Measurements from ENCODE around the gene KIAA1191. TPM values are rescaled to one million over a fixed set of nuclear protein-coding genes. Genes with fewer than 3 reads are reported as not detected.

The KIAA1191 gene
- total RNA-seq, 2 experiments from 2014 or later = 64.8 TPM

- no peak overlapping the region for H3K4me3 ChIP-seq (ENCODE audit: low read length)
- POLR2A ChIA-PET = no interaction called here
- Mint-ChIP-seq H3K36me3 (ENCODE audit: low read depth) (peaks cover 63% of the 10 kb centered on the region), H3K4me3 (no peak overlapping the region), H3K27me3 (no peaks in the 10 kb centered on the region), H3K4me1 (ENCODE audit: low read depth) (no peaks in the 10 kb centered on the region), H3K27ac (no peak overlapping the region), H3K9me3 (no peaks in the 10 kb centered on the region)
- intact Hi-C loops (cut with DNase I, micrococcal nuclease) = no loop called here
- no peaks in the 10 kb centered on the region for H3K9me3 ChIP-seq (ENCODE audit: control insufficient read depth in 1 of 2, insufficient read depth in 1 of 2, low read length in 2 of 2)
- no peak for ATAC-seq (ENCODE audit: poor library complexity)
- no peaks in the 10 kb centered on the region for H3K27me3 ChIP-seq (ENCODE audit: control insufficient read depth in 1 of 2, insufficient read depth in 2 of 2, low read length in 2 of 2)
- CTCF ChIA-PET = no interaction called here
- H3K4me1 ChIP-seq (ENCODE audit: insufficient read depth, low read length) = no peaks in the 10 kb centered on the region
- H3K36me3 ChIP-seq (ENCODE audit: insufficient read depth, low read length) = peaks cover 39% of the 10 kb centered on the region
- TF ChIP-seq CTCF (IDR thresholded peaks at IDR 0.05) = no peak
- no peak overlapping the region for H3K27ac ChIP-seq (ENCODE audit: low read depth in 1 of 2, low read length in 2 of 2)
- DNase-seq = no peak
These were observed 20.0 kb downstream of the KIAA1191 start for GRCh38 chr5:176341325-176342157.

- no peaks in the 10 kb centered on the region for H3K27me3 Mint-ChIP-seq
- no peak overlapping the region for H3K4me3 ChIP-seq (ENCODE audit: low read length)
- no peaks in the 10 kb centered on the region for H3K4me1 ChIP-seq (ENCODE audit: insufficient read depth, low read length)
- POLR2A ChIA-PET = interaction anchor here (1.0 kb wide), 1 partner anchor 23 kb away, joined by 4 read pairs; the partner anchor contains the start of gene KIAA1191
- no peak overlapping the region for H3K4me3 Mint-ChIP-seq
- no peaks in the 10 kb centered on the region for H3K4me1 Mint-ChIP-seq (ENCODE audit: low read depth)
- no peaks in the 10 kb centered on the region for H3K9me3 Mint-ChIP-seq
- intact Hi-C loops (cut with DNase I, micrococcal nuclease) = no loop called here
- CTCF ChIA-PET = no interaction called here
- no peak overlapping the region for H3K27ac Mint-ChIP-seq
- H3K36me3 ChIP-seq (ENCODE audit: insufficient read depth, low read length) = peaks cover 22% of the 10 kb centered on the region
- H3K36me3 Mint-ChIP-seq (ENCODE audit: low read depth) = peaks cover 58% of the 10 kb centered on the region
- peaks cover under 1 to 3% of the 10 kb centered on the region in 2 experiments for H3K9me3 ChIP-seq (ENCODE audit: control insufficient read depth in 1 of 2, insufficient read depth in 1 of 2, low read length in 2 of 2)
- H3K27me3 ChIP-seq (ENCODE audit: control insufficient read depth in 1 of 2, insufficient read depth in 2 of 2, low read length in 2 of 2) = no peaks in the 10 kb centered on the region
- no peak for TF ChIP-seq CTCF (IDR thresholded peaks at IDR 0.05)
- no peak for DNase-seq
- no peak for ATAC-seq (ENCODE audit: poor library complexity)
- no peak overlapping the region for H3K27ac ChIP-seq (ENCODE audit: low read depth in 1 of 2, low read length in 2 of 2)
These were observed 22.3 kb downstream of the KIAA1191 start for GRCh38 chr5:176339304-176339703.

- H3K27me3 ChIP-seq (ENCODE audit: control insufficient read depth in 1 of 2, insufficient read depth in 2 of 2, low read length in 2 of 2) = no peaks in the 10 kb centered on the region
- POLR2A ChIA-PET = no interaction called here
These were observed 23.7 kb downstream of the KIAA1191 start for GRCh38 chr5:176337913-176338312.

More at GRCh38 chr5:176337913-176338312, 23.7 kb downstream of the KIAA1191 start:
- no peak overlapping the region for H3K4me3 ChIP-seq (ENCODE audit: low read length)
- H3K27me3 Mint-ChIP-seq = no peaks in the 10 kb centered on the region
- ATAC-seq (ENCODE audit: poor library complexity) (no peak), DNase-seq (no peak)
- H3K36me3 ChIP-seq (ENCODE audit: insufficient read depth, low read length) = peaks cover 24% of the 10 kb centered on the region
- intact Hi-C loops (cut with DNase I, micrococcal nuclease) = no loop called here
- CTCF ChIA-PET = no interaction called here
- no peak for TF ChIP-seq CTCF (IDR thresholded peaks at IDR 0.05)
- H3K27ac ChIP-seq (ENCODE audit: low read depth in 1 of 2, low read length in 2 of 2) = no peak overlapping the region
- no peak overlapping the region for H3K4me3 Mint-ChIP-seq
- no peak overlapping the region for H3K27ac Mint-ChIP-seq
- H3K9me3 Mint-ChIP-seq = peaks cover 2% of the 10 kb centered on the region
- H3K4me1 Mint-ChIP-seq (ENCODE audit: low read depth) = no peaks in the 10 kb centered on the region
- peaks cover 64% of the 10 kb centered on the region for H3K36me3 Mint-ChIP-seq (ENCODE audit: low read depth)
- peaks cover 4 to 8% of the 10 kb centered on the region in 2 experiments for H3K9me3 ChIP-seq (ENCODE audit: control insufficient read depth in 1 of 2, insufficient read depth in 1 of 2, low read length in 2 of 2)
- no peaks in the 10 kb centered on the region for H3K4me1 ChIP-seq (ENCODE audit: insufficient read depth, low read length)

Data from CD4-positive, alpha-beta T cell (primary cell).